Measurements from ENCODE around the gene PLET1. TPM values are rescaled to one million over a fixed set of nuclear protein-coding genes. Genes with fewer than 3 reads are reported as not detected.

PLET1 gene
- polyA plus RNA-seq, 6 donors from 2014 or later: 0.98 TPM; not detected in 5

GRCh38 chr11:112253605-112254242, 6.9 kb downstream of the PLET1 start:
- peaks cover 0 to 5% (median 0%) of the 10 kb centered on the region in 3 donors for H3K4me1 Mint-ChIP-seq
- H3K4me3 Mint-ChIP-seq: no peak overlapping the region
- H3K27ac Mint-ChIP-seq: no peak overlapping the region
- no peak for DNase-seq
- H3K27me3 Mint-ChIP-seq: no peaks in the 10 kb centered on the region
- peaks cover 4 to 8% of the 10 kb centered on the region in 2 donors for H3K36me3 Mint-ChIP-seq
- no peaks in the 10 kb centered on the region for H3K9me3 Mint-ChIP-seq
- ATAC-seq (ENCODE audit: low read depth in 2 of 2): no peak

- H3K27me3 Mint-ChIP-seq: no peaks in the 10 kb centered on the region
- no peak overlapping the region for H3K27ac Mint-ChIP-seq
- no peak overlapping the region for H3K4me3 Mint-ChIP-seq
- no peaks in the 10 kb centered on the region for H3K4me1 Mint-ChIP-seq
- no peaks in the 10 kb centered on the region for H3K36me3 Mint-ChIP-seq
- H3K9me3 Mint-ChIP-seq: no peaks in the 10 kb centered on the region
- DNase-seq (no peak), ATAC-seq (ENCODE audit: low read depth in 2 of 2) (no peak)
Measured at GRCh38 chr11:112249871-112250610, 10.6 kb downstream of the PLET1 start.

- no peak for ATAC-seq (ENCODE audit: low read depth in 2 of 2)
- no peaks in the 10 kb centered on the region for H3K36me3 Mint-ChIP-seq
- H3K27me3 Mint-ChIP-seq: no peaks in the 10 kb centered on the region
- no peaks in the 10 kb centered on the region for H3K9me3 Mint-ChIP-seq
- H3K4me3 Mint-ChIP-seq: no peak overlapping the region
- no peak overlapping the region for H3K27ac Mint-ChIP-seq
- no peak for DNase-seq
- no peaks in the 10 kb centered on the region for H3K4me1 Mint-ChIP-seq
Measured at GRCh38 chr11:112248201-112248600, 12.5 kb downstream of the PLET1 start.

- Mint-ChIP-seq H3K4me3 (no peak overlapping the region), H3K9me3 (peaks cover 0 to 1% (median 0%) of the 10 kb centered on the region in 7 donors), H3K4me1 (no peaks in the 10 kb centered on the region), H3K27ac (no peak overlapping the region), H3K36me3 (peaks cover 0 to 8% of the 10 kb centered on the region in 2 donors), H3K27me3 (no peaks in the 10 kb centered on the region)
- no peak for ATAC-seq (ENCODE audit: low read depth in 2 of 2)
- no peak for DNase-seq
Measured at GRCh38 chr11:112247201-112247600, 13.5 kb downstream of the PLET1 start.

GRCh38 chr11:112241486-112241885, 19.2 kb downstream of the PLET1 start:
- no peaks in the 10 kb centered on the region for H3K27me3 Mint-ChIP-seq
- ATAC-seq (ENCODE audit: low read depth in 2 of 2) (no peak), DNase-seq (no peak)
- no peak overlapping the region for H3K27ac Mint-ChIP-seq
- H3K4me1 Mint-ChIP-seq: peaks cover 5 to 9% (median 5%) of the 10 kb centered on the region in 3 donors
- H3K9me3 Mint-ChIP-seq: peaks cover 0 to 1% (median 0%) of the 10 kb centered on the region in 7 donors
- H3K4me3 Mint-ChIP-seq: no peak overlapping the region
- H3K36me3 Mint-ChIP-seq: peaks cover 19 to 31% of the 10 kb centered on the region in 2 donors

GRCh38 chr11:112238041-112238440, 22.6 kb downstream of the PLET1 start:
- peaks cover 0 to 1% (median 0%) of the 10 kb centered on the region in 7 donors for H3K9me3 Mint-ChIP-seq
- DNase-seq: no peak
- no peaks in the 10 kb centered on the region for H3K27me3 Mint-ChIP-seq
- H3K4me1 Mint-ChIP-seq: peaks cover 18 to 24% (median 18%) of the 10 kb centered on the region in 3 donors
- H3K36me3 Mint-ChIP-seq: peaks cover 19 to 35% of the 10 kb centered on the region in 2 donors
- H3K4me3 Mint-ChIP-seq: no peak overlapping the region
- no peak for ATAC-seq (ENCODE audit: low read depth in 2 of 2)
- no peak overlapping the region for H3K27ac Mint-ChIP-seq

GRCh38 chr11:112237451-112237850, 23.2 kb downstream of the PLET1 start:
- no peak for DNase-seq
- H3K36me3 Mint-ChIP-seq: peaks cover 19 to 30% of the 10 kb centered on the region in 2 donors
- no peaks in the 10 kb centered on the region for H3K9me3 Mint-ChIP-seq
- H3K27ac Mint-ChIP-seq: peak overlapping the region in 4 of 6 donors; percentile 7 to 91 (median 52)
- no peak for ATAC-seq (ENCODE audit: low read depth in 2 of 2)
- H3K27me3 Mint-ChIP-seq: no peaks in the 10 kb centered on the region
- peak overlapping the region in 2 of 8 donors; percentile 21 to 49 for H3K4me3 Mint-ChIP-seq
- peaks cover 18 to 24% (median 18%) of the 10 kb centered on the region in 3 donors for H3K4me1 Mint-ChIP-seq

GRCh38 chr11:112235750-112236390, 24.8 kb downstream of the PLET1 start:
- DNase-seq: peak; percentile 33
- peaks cover 22 to 25% (median 24%) of the 10 kb centered on the region in 3 donors for H3K4me1 Mint-ChIP-seq
- no peaks in the 10 kb centered on the region for H3K9me3 Mint-ChIP-seq
- peaks cover 23 to 24% of the 10 kb centered on the region in 2 donors for H3K36me3 Mint-ChIP-seq
- peak overlapping the region; percentile 66 to 90 (median 86) for H3K4me3 Mint-ChIP-seq
- H3K27me3 Mint-ChIP-seq: no peaks in the 10 kb centered on the region
- peak overlapping the region; percentile 91 to 98 (median 96) for H3K27ac Mint-ChIP-seq
- ATAC-seq (ENCODE audit: low read depth in 2 of 2): peak; percentile 93 to 96

GRCh38 chr11:112231952-112232351, 28.7 kb downstream of the PLET1 start:
- peaks cover 19 to 28% of the 10 kb centered on the region in 2 donors for H3K36me3 Mint-ChIP-seq

GRCh38 chr11:112229746-112230433, 30.8 kb downstream of the PLET1 start:
- Mint-ChIP-seq H3K9me3 (no peaks in the 10 kb centered on the region), H3K27me3 (no peaks in the 10 kb centered on the region), H3K4me3 (peak overlapping the region in 1 of 8 donors; percentile 24), H3K4me1 (peaks cover 17 to 25% (median 24%) of the 10 kb centered on the region in 3 donors), H3K27ac (no peak overlapping the region), H3K36me3 (peaks cover 9 to 24% of the 10 kb centered on the region in 2 donors)
- no peak for DNase-seq
- no peak for ATAC-seq (ENCODE audit: low read depth in 2 of 2)

More at GRCh38 chr11:112231952-112232351, 28.7 kb downstream of the PLET1 start:
- peak overlapping the region in 4 of 6 donors; percentile 6 to 80 (median 58) for H3K27ac Mint-ChIP-seq
- H3K4me1 Mint-ChIP-seq: peaks cover 34 to 42% (median 35%) of the 10 kb centered on the region in 3 donors
- no peaks in the 10 kb centered on the region for H3K9me3 Mint-ChIP-seq
- DNase-seq (no peak), ATAC-seq (ENCODE audit: low read depth in 2 of 2) (no peak)
- no peaks in the 10 kb centered on the region for H3K27me3 Mint-ChIP-seq
- H3K4me3 Mint-ChIP-seq: peak overlapping the region in 1 of 8 donors; percentile 22

- no peaks in the 10 kb centered on the region for H3K27me3 Mint-ChIP-seq
- H3K9me3 Mint-ChIP-seq: no peaks in the 10 kb centered on the region
- peak overlapping the region in 1 of 6 donors; percentile 15 for H3K27ac Mint-ChIP-seq
- H3K36me3 Mint-ChIP-seq: peaks cover 9 to 24% of the 10 kb centered on the region in 2 donors
- no peak for DNase-seq
- peak overlapping the region in 1 of 8 donors; percentile 41 for H3K4me3 Mint-ChIP-seq
- H3K4me1 Mint-ChIP-seq: peaks cover 17 to 25% (median 24%) of the 10 kb centered on the region in 3 donors
- ATAC-seq (ENCODE audit: low read depth in 2 of 2): no peak
Measured at GRCh38 chr11:112229159-112229558, 31.5 kb downstream of the PLET1 start.

- peaks cover 9 to 24% of the 10 kb centered on the region in 2 donors for H3K36me3 Mint-ChIP-seq
- peak overlapping the region in 1 of 6 donors; percentile 10 for H3K27ac Mint-ChIP-seq
- no peaks in the 10 kb centered on the region for H3K9me3 Mint-ChIP-seq
- H3K4me3 Mint-ChIP-seq: peak overlapping the region in 3 of 8 donors; percentile 25 to 74 (median 41)
- DNase-seq (no peak), ATAC-seq (ENCODE audit: low read depth in 2 of 2) (no peak)
- H3K27me3 Mint-ChIP-seq: no peaks in the 10 kb centered on the region
- H3K4me1 Mint-ChIP-seq: peaks cover 17 to 25% (median 24%) of the 10 kb centered on the region in 3 donors
Measured at GRCh38 chr11:112228706-112229105, 32.0 kb downstream of the PLET1 start.

- H3K27me3 Mint-ChIP-seq: no peaks in the 10 kb centered on the region
- ATAC-seq (ENCODE audit: low read depth in 2 of 2) (no peak), DNase-seq (no peak)
- H3K36me3 Mint-ChIP-seq: peaks cover 9 to 24% of the 10 kb centered on the region in 2 donors
- H3K27ac Mint-ChIP-seq: peak overlapping the region in 5 of 6 donors; percentile 98 to 99 (median 98)
- peak overlapping the region; percentile 92 to 98 (median 95) for H3K4me3 Mint-ChIP-seq
- no peaks in the 10 kb centered on the region for H3K9me3 Mint-ChIP-seq
- peaks cover 17 to 25% (median 24%) of the 10 kb centered on the region in 3 donors for H3K4me1 Mint-ChIP-seq
Measured at GRCh38 chr11:112227471-112227870, 33.2 kb downstream of the PLET1 start.
